NCI-H2107 (cell line): ENCODE results near the gene COPS4.
"Not testable (repeated sequence)": the region's sequence is repeated elsewhere in the genome, so short reads cannot be mapped to it uniquely, and the experiment has no call there.

Source experiments
- DNase-seq: peaks from one replicate; lab custom pipeline; 2025; lab: John Stamatoyannopoulos, UW

Gene COPS4

GRCh38 chr4:83024233-83024632 lies 10.8 kb upstream of the COPS4 start:
- no peak for DNase-seq

- DNase-seq, result no peak
These were observed 9.4 kb upstream of the COPS4 start for GRCh38 chr4:83025563-83025962.

GRCh38 chr4:83028976-83029375 lies 6.0 kb upstream of the COPS4 start:
- no peak for DNase-seq

- DNase-seq, result no peak
These were observed 5.3 kb upstream of the COPS4 start for GRCh38 chr4:83029688-83030087.

GRCh38 chr4:83036991-83037665 lies 2.1 kb downstream of the COPS4 start:
- no peak for DNase-seq

GRCh38 chr4:83040269-83040668 lies 5.3 kb downstream of the COPS4 start:
- no peak for DNase-seq

GRCh38 chr4:83043157-83043556 lies 8.2 kb downstream of the COPS4 start:
- not testable (repeated sequence) for DNase-seq

- DNase-seq, result no peak
These were observed 8.9 kb downstream of the COPS4 start for GRCh38 chr4:83043801-83044407.

GRCh38 chr4:83046693-83047473 lies 11.9 kb downstream of the COPS4 start:
- no peak for DNase-seq

GRCh38 chr4:83048781-83049180 lies 13.8 kb downstream of the COPS4 start:
- DNase-seq, result not testable (repeated sequence)

- no peak for DNase-seq
These were observed 19.9 kb downstream of the COPS4 start for GRCh38 chr4:83054928-83055327.

GRCh38 chr4:83062739-83063138 lies 27.8 kb downstream of the COPS4 start:
- no peak for DNase-seq

- DNase-seq, result no peak
These were observed 30.3 kb downstream of the COPS4 start for GRCh38 chr4:83065266-83065665.

GRCh38 chr4:83067058-83067639 lies 32.2 kb downstream of the COPS4 start:
- DNase-seq, result no peak

GRCh38 chr4:83071116-83071515 lies 36.1 kb downstream of the COPS4 start:
- no peak for DNase-seq

GRCh38 chr4:83074086-83074704 lies 39.2 kb downstream of the COPS4 start:
- DNase-seq, result no peak

GRCh38 chr4:83074783-83075182 lies 39.8 kb downstream of the COPS4 start:
- DNase-seq, result not testable (repeated sequence)

- no peak for DNase-seq
These were observed 40.5 kb downstream of the COPS4 start for GRCh38 chr4:83075311-83076095.

- DNase-seq, result no peak
These were observed 45.6 kb downstream of the COPS4 start for GRCh38 chr4:83080561-83080960.

GRCh38 chr4:83082777-83083176 lies 47.8 kb downstream of the COPS4 start:
- DNase-seq, result no peak

- DNase-seq, result no peak
These were observed 49.0 kb downstream of the COPS4 start for GRCh38 chr4:83083925-83084475.
